CD4-positive, alpha-beta T cell treated with Interleukin-6 for 4 hours (primary cell): Measurements from ENCODE around the gene FGD3.

Experiments used
- DNase-seq: peaks from one replicate; pipeline ENCODE4 v3.0.0-alpha.2; 2020; ENCODE audit warnings: mixed read lengths

FGD3 gene

DNA sequence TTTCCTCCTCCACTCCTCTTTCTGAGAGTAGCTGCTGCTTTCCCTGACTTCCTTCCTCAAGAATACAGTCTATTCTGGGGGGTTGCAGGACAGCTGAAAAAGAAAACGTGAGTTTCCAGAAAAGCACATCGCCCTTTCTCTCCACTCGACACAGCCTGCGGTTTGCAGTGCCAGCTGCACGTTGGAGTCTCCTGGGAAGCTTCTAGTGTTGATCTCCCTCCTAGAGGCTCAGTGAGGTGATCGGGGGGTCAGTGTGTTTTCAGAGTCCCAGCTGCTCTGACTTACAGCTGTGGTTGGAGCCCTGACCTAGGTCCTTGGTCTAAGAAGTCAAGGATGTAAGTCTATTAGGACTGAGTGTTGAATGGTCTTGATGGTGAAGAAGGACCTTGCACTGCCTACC is 86.2 kb downstream of the FGD3 start:
- no peak for DNase-seq

DNA sequence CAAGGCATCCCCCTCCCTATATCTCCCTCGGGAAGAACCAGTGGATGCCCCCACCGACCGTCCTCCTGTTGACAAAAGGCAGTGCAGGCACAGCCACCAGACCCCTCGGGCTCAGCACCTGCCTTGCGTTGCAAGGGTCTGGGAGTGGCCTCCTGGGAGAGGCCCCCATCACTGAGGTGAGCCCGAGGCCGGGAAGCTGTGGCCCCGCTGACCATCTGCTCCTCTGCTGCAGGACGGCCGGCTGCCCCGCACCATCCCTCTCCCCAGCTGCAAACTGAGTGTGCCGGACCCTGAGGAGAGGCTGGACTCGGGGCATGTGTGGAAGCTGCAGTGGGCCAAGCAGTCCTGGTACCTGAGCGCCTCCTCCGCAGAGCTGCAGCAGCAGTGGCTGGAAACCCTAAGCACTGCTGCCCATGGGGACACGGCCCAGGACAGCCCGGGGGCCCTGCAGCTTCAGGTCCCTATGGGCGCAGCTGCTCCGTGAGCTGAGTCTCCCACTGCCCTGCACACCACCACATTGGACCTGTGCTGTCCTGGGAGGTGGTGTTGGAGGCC is 87.9 kb downstream of the FGD3 start:
- no peak for DNase-seq

- DNase-seq, result no peak
These were observed 88.6 kb downstream of the FGD3 start for GRCh38 chr9:93035821-93036351.

GRCh38 chr9:93036887-93037475 is 89.7 kb downstream of the FGD3 start:
- no peak for DNase-seq

DNA sequence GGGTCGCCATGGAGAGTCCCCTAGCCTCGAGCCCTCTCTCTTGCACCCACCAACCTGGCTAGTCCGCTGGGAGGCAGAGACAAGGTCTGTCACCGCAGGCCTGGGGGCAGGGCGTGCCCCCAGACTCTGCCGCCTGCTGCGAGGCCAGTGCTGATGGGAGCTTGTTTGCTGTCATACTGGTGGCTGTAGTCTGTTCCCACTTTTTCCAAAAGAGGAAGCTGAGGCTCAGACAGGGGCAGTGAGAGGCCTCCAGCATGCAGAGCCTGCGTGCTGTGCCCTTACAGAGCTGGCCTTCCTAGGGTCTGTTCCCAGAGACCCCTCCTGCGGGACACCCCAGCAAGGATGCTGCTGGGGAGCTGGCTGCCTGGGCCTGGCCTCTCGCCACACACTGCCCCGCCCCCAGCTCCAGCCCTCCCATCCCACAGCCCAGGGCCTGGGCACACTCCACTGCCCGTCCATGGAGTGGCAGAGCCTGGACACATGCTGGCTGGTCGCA is 90.2 kb downstream of the FGD3 start:
- no peak for DNase-seq

GRCh38 chr9:93038918-93039317 is 91.6 kb downstream of the FGD3 start:
- no peak for DNase-seq

DNA sequence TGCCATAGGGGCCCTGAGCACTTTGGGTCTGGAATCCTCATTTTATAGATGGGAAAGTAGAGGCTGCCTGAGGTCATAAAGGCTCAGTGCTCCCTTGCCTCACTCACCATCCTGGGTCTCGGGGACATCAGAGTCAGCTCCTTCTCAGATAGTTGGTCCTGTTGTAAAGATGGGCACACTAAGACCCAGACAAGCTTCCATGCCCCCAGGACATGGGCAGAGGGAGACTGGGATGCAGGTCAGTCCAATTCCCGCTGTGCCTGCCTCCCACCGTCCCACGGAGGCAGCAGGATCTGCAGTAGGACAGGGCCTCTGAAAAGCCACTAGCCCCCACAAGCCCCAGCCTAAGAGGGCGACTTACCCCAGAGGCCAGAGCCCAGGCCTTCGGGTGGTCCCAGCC is 92.1 kb downstream of the FGD3 start:
- DNase-seq, result no peak

- no peak for DNase-seq
These were observed 92.7 kb downstream of the FGD3 start for GRCh38 chr9:93039976-93040375.

DNA sequence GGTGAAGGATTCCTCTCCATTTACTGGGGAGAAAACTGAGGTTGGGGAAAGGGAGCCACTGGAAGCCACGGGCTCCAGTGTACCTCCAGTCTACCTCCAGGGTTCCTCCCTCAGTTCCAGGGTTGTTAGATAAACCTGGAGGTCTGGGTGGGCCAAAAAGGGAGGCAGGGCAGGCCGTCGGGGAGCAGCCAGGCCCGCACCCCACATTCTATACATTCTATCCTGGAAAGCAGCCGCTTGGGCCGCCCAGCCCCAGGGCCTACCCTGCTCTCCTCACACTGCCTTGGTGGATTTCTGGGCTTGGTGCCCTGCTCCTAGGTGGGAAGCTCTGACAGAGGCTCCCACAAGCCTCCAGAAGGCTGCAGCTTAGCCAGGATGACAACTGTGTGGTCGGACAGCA is 93.1 kb downstream of the FGD3 start:
- peak; percentile 1 for DNase-seq

GRCh38 chr9:93041108-93041802 is 93.9 kb downstream of the FGD3 start:
- peak; percentile 14 for DNase-seq

DNA sequence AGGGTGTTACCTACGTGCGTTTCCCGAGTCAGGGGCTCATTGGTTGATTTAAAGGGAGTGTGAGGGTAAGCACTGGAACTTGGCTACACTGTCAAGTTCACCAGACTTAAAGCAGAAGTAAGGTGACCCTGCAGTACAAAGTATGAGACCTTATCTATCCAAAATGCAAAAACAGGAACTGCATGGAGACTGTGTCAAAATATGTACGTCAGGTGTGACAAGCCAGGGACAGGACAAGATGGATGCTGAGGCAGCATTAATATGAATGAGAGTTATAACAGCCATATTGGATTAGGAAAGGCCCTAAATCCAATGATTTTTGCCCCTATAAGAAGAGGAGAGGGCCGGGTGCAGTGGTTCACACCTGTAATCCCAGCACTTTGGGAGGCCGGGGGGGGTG is 95.8 kb downstream of the FGD3 start:
- DNase-seq, result peak; percentile 2

DNA sequence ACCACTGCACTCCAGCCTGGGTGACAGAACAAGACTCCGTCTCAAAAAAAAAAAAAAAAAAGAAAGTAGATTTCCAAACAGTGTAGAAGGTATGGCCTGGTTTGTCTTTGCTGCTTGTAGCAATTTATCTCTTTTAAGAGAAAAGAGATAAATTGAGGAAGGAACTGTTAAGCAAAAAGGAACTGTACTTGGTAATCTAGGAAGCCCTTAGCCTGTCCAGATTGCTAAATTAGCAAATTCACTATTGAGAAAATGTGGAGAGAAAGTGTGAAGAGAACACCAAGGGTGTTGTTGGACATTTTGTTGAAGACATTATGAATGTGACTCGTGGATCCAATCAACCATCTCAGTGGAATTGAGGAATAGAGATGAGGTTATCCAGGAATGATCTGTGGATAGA is 98.2 kb downstream of the FGD3 start:
- DNase-seq, result no peak

- peak; percentile 8 for DNase-seq
These were observed 101.5 kb downstream of the FGD3 start for GRCh38 chr9:93048566-93049448.

DNA sequence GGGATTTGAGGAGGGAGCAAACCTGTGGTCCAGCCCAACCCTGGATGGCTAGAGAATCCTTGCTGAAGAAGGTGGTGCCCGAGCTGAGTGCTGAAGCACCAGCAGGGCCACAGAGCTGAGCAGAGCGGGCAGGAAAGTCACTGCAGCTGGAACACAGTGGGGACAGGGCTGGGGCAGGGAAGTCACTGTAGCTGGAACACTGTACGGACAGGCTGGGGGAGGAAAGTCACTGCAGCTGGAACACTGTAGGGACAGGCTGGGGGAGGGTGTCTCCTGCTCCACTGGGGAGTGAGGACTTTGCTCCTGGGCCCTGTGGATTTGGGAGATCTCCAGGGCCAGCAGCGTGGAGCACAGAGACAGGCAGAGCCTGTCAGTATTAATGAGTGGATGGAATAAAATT is 102.2 kb downstream of the FGD3 start:
- no peak for DNase-seq

DNA sequence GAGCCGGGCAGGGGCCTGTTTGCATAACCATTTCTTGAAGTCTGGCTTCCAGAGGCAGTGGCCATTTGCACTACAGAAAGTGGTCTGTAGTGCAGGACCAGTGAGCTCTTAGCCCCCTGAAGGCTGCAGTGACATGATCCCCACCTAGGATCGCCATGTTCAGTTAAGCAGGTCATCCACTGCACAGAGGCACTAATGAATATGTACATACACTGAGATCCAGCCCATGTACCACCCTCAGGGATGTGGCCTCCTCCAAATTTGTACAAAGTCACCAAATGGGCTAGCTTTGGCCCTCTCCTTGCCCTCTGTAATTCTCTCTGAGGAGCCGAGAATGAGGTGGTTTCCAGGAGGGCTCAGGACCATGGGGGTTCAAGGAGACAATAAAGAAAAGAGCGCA is 102.9 kb downstream of the FGD3 start:
- no peak for DNase-seq

DNA sequence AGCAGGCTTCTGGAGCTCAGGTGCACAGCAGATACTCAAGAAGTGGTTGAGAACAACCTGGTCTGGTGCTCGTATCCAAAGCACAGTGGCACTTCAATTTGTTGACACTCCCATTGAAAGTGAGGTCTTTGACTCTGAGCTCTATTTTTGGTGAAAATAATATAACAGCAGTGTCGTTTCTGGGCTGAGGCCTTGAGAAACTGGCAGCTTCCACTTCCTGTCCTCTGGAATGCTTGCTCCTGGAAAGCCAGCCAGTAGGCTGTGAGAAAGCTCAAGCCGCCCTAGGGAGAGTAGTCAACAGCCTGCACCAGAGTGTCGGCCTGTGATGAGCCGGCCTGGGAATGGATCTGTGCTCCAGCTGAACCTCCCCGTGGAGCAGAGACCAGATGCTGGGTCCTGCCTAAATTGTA is 104.4 kb downstream of the FGD3 start:
- DNase-seq, result no peak

DNA sequence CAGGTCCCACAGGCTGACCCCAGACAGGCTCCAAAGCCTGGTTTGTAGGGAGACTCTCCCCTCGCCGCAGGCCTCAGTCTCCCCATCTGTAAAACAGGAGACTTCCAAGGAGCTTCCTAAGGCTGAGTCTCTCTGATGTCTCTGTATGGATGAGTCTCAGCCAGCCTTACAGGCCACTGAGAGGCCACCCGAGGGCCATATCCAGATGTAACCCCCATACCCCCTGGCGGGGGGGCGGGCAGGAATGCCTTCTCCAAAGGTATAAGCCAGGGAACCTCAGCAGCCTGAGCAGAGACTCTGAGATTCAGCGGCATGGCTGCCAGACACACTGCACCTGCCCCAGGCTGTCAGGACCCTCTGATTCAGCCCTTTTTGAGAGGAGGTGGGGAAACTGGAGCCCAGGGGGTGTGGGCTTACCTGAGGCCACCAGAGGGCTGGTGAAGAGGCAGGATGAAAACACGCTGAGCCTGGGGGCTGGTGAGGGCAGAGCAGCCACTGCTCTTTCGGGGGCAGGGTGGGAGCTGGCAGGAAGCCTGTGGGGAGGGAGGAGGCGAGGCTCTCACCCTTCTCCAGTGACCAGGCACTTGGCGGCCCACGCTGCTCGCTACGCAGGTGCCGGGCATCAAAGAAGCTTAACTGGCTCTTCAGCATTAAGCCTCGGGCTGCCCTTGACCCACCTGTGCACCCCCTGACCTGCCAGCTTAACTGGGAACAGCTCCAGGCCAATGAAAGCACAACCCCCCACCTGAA is 105.6 kb downstream of the FGD3 start:
- no peak for DNase-seq

DNA sequence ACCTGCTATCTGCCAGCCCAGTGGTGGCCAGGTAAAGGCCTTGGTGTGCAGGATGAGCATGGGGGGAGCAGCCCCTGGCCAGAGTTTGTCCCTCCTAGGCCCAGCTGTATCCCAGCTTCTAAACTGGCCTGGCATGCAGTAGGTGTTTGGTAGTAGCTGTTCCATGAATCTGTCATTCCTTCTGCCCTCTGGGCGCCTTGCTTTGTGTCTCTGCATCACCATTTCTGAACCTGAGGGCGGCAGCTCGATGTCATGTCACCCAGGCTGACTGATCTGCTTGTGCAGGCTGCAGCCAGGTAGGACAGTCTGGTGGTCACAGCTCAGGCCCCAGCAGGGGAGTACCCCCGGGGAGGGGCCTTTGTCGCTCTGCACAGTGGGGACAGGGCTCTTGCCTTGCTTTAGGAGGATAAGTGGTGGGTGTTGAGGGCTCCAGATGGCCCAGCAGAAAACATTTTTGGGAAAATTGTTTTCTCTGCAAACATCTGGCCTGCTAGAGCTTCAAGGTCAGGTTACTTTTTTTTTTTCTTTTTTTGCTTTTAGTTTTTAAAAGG is 106.5 kb downstream of the FGD3 start:
- DNase-seq, result no peak

- DNase-seq, result no peak
These were observed 107.7 kb downstream of the FGD3 start for GRCh38 chr9:93054758-93055704.

GRCh38 chr9:93057042-93057702 is 109.8 kb downstream of the FGD3 start:
- DNase-seq, result no peak
